Measurements from ENCODE around the gene FOXRED2.

Gene FOXRED2

GRCh38 chr22:36449596-36450175 lies 57.2 kb downstream of the FOXRED2 start:
- DNase-seq (ENCODE audit: low spot score): no peak

- no peak for DNase-seq (ENCODE audit: low spot score)
These were observed 59.2 kb downstream of the FOXRED2 start for GRCh38 chr22:36447632-36448031.

GRCh38 chr22:36445158-36445668 lies 61.6 kb downstream of the FOXRED2 start:
- peak; percentile 76 for DNase-seq (ENCODE audit: low spot score)

GRCh38 chr22:36443198-36443770 lies 63.6 kb downstream of the FOXRED2 start:
- no peak for DNase-seq (ENCODE audit: low spot score)

- no peak for DNase-seq (ENCODE audit: low spot score)
These were observed 64.2 kb downstream of the FOXRED2 start for GRCh38 chr22:36442506-36443197.

GRCh38 chr22:36440429-36441002 lies 66.3 kb downstream of the FOXRED2 start:
- no peak for DNase-seq (ENCODE audit: low spot score)

- DNase-seq (ENCODE audit: low spot score): peak; percentile 97
These were observed 67.2 kb downstream of the FOXRED2 start for GRCh38 chr22:36439481-36440271.
